ENCODE results near the gene CLECL1.
A peak's percentile ranks its signal among the peaks of the same experiment; 100 is the strongest.
"Not testable (repeated sequence)": the region's sequence is repeated elsewhere in the genome, so short reads cannot be mapped to it uniquely, and the experiment has no call there.

The CLECL1 gene

DNA sequence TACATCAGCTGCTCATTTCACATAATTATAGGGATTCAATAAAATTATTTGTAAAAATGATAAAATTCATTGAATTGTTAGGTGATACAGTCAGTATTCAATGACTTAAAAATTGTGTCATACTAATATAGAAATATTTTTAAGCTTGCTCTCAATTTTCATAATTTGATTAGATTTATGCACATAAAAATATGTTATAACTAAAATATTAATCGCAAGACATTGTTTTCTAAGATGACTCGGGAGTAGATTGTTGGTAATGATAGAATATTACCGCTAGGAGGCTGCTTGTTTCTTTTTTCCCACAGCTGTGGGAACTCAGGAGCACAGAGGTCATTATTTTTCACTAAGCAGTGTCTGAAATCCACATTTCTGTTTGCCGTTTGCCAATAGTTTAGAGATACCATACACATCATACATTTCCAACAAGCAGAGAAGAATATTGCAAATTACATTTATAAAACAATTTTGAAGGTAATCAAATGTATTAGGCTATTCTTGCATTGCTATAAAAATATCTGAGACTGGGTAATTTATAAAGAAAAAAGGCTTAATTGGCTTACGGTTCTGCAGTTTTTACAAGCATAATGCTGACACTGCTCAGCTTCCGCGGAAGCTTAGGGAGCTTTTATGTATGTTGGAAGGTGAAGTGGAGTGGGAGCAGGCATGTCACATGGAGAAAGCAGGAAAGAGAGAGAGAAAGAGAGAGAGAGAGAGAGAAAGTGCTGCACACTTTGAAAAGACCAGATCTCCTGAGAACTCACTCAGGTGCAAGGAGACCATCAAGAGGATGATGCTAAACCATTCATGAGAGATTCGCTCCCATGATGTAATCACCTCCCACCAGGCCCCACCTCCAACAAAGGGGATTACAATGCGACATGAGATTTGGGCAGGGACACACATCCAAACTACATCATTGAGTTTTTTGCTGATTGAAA lies 18.6 kb upstream of the CLECL1 start:
- peak; percentile 59 for DNase-seq

DNA sequence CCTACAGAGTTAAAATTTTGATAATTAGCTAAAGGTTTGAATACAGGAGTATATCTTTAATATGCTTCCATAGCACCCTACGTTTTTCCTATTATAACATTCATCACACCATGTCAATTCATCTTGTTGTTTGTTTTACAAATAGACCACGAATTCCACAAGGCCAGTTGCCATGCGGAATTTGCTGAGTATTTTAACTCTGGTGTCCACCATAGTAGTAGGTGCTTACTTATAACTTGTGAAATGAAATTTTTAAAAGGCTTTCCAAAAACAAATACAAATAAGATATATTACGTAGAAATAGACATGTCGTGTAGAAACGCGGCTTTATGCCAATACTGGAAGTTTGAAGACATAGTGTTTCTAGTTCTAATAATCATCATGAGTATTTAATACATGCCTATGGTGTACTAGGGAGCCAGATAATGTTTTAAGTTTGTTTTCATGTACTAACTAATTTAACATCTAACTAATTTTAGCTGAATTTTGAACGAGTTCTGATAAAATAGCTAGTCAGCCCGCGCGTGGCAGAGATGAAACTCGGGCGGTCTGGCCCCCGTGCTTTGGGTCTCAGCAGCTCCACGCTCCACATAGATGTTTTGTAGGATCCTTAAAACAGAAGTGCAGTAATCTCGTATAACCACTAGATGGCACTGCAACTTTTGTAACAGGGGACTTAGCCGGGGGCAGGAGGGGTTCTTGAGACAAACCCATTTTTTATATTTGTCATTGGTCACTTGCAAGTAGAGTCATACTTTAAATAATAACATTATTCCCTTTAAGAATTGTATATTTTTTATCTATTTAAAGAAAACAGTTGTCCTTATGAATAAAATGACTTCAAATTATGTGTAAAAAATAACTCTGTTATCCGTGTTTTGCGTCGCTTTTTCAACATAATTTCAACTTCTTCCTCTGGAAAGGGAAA lies 17.6 kb upstream of the CLECL1 start:
- DNase-seq, result peak; percentile 68

DNA sequence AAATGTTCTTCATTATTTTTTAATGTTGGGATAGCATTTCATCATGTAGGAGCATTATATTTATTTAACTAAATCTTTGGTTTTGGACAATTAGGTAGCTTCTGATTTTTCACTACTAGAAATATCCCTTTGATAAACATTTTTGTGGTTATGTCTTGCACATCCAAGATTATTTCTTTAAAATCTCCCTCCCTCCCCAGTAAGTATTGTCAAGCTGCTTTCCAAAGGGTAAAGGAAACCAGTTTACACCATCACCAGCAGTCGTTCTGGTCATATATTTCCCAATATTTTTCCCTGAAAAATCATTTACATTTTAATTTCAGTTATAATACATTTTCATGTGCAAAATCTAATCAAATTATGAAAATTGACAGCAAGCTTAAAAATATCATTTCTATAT lies 16.7 kb upstream of the CLECL1 start:
- no peak for DNase-seq

DNA sequence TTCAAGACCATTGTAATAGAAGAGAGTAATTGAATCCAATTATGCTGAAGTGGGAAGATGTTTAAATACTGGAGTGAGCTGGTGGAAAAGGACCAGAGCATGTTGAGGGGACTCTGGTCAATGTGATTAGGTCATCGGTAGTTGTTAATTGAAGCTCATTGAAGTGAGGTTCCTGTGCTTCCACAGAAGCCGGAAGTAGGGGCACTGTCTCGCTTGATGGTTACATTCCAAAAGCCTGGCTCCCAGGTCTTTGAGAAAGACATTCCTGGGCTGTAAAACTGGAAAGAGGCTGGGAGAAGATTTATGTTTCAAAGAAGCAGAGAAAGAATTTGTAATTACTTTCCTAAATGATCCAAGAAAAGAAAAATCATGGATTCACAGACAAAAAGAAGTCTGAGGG lies 12.3 kb upstream of the CLECL1 start:
- no peak for DNase-seq

DNA sequence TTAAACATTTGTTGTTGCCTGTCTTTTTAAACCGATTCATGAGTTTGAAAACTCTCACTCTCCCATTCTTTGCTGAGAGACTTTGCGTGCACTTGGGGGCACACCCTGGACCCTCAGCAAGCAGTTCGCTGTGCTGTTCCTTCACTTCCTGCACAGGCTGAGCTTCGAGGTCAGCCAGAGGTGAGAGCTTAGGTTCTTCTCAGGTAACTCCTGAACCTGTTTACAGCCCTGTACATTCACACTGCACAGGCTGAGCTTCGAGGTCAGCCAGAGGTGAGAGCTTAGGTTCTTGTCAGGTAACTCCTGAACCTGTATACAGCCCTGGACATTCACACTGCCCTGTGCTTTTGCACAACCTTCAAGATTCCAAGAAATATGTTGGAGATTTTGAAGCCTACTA lies 9.8 kb upstream of the CLECL1 start:
- DNase-seq, result no peak

DNA sequence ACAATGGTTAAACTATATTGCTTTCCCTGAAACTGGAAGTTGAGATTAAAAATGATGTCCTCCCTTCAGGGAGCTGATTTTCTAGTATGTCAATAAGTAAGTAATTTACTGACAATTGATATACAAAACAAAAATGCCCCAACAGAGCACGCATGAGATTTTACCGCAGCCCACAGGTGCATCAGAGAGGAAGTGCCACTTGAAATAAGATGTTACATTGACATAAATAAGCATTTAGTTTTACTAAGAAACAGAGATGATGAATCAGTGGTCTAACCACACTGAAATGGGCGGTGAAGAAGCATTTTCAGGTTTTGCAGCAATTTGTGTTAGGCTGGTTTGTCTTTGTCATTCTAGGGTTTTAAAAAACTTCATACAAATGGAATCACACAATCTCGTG lies 8.8 kb upstream of the CLECL1 start:
- no peak for DNase-seq

DNA sequence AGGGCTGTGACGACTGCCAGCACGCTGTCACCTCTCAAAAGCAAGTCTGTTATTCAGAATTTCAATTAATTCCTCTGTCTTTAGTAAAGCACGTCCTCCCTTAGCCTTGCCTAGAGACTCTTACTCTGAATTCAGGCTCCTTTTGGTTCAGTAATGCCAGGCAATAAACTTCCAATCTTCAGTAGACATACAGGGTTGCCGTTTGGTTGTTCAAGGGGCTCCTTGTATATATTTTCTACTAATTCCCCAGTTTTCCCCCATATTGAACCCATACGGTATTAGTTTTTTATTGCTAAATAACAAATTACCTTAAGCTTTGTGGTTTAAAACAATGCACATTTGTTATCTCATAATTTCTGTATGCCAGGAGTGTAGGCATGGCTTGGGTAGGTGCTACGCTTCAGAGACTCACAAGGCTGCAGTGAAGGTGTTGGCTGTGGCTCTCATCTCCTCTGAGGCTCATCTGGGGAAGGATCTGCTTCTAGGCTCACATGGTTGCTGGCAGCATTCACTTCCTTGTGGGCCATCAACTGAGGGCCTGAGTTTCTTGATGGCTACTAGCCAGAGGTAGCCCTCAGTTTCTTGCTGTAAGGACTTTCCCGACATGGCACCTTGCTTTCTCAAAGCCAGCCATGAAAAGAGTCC lies 7.3 kb upstream of the CLECL1 start:
- no peak for DNase-seq

DNA sequence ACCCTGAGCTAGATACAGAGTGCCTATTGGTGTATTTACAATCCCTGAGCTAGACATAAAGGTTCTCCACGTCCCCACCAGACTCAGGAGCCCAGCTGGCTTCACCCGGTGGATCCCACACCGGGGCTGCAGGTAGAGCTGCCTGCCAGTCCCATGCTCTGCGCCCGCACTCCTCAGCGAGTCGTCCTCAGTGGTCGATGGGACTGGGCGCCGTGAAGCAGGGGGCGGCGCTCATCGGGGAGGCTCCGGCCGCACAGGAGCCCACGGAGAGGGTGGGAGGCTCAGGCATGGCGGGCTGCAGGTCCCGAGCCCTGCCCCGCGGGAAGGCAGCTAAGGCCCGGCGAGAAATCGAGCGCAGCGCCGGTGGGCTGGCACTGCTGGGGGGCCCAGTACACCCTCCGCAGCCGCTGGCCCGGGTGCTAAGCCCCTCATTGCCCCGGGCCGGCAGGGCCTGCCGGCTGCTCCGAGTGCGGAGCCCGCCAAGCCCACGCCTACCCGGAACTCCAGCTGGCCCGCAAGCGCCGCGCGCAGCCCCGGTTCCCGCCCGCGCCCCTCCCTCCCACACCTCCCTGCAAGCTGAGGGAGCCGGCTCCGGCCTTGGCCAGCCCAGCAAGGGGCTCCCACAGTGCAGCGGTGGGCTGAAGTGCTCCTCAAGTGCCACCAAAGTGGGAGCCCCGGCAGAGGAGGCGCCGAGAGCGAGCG lies 6.7 kb upstream of the CLECL1 start:
- DNase-seq, result not testable (repeated sequence)

DNA sequence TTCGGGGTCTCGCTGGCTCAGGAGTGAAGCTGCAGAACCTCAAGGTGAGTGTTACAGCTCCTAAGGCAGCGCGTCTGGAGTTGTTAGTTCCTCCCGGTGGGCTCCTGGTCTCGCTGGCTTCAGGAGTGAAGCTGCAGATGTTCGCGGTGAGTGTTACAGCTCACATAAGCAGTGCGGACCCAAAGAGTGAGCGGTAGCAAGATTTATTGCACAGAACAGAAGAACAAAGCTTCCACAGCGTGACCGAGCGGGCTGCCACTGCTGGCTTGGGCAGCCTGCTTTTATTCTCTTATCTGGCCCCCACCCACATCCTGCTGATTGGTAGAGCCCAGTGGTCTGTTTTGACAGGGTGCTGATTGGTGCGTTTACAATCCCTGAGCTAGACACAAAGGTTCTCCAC lies 6.0 kb upstream of the CLECL1 start:
- DNase-seq, result not testable (repeated sequence)

DNA sequence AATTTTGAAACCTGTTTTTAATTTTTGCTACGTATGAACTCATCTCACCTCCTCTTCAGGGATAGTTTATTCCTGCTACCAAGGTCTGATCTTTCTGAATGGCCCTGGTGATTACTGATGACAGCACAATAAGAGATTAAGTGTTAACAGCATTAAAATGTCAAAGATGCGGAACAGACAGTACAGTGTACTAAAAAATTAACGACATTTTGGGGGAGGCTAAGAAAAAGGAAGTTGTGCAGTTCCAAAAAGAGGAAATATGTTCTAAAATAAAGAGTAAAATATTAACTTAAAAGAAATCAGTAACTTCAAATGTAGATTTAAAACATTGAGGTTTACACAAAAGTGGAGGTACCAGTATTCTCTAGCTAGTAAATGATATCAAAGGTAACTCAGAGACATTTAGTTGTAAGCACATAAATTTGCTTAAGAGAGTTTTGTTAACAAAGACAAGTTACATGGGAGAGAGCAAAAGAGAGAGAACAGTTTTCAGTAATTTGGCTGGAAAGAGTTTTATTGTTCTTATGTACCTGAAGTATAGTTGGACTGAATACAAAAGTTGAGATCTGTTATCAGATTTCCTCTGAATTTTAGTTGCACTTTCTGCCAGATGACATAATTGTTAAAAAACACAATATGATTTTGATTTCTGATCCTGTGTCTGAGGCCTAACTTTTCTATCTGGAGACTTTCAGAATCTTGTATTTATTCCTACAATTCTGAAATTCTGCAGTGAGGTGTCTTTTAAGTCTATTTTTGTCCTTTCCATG lies 4.2 kb upstream of the CLECL1 start:
- no peak for DNase-seq

DNA sequence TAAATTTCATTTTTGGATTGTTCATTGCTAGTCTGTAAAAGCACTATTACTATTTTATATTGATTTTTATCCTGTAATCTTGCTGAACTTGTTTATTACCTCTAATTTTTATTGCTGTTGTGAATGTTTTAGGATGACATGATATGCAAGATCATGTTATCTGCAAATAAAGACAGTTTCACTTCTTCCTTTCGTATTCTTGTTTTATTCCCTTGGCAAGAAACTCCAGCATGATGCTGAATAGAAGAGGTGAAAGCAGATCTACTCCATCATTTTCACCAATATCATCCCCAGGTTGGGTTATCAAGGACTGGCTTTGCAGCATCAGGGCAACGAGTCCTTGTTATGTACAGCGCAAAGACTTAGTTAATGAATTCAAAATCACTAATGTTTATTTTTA lies 2.7 kb upstream of the CLECL1 start:
- no peak for DNase-seq

DNA sequence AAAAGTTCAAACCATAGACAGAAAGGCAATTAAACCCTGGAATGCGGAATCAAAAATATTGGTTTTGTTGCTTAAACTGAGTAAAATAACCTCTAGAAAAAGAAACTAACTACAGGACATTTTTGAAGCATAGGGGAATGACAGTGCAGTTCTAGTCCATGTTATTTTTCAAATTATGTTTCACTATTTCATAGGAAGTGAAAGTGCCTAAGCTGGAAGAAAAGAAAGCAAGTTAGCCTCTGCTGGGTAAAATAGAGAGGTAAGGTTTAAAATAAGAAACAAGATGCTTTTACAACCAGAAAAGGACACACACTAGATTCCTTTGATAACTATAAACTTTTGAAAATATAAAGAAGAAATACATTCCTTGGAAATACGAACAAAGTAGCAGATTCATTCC lies 1.1 kb downstream of the CLECL1 start:
- DNase-seq, result no peak

DNA sequence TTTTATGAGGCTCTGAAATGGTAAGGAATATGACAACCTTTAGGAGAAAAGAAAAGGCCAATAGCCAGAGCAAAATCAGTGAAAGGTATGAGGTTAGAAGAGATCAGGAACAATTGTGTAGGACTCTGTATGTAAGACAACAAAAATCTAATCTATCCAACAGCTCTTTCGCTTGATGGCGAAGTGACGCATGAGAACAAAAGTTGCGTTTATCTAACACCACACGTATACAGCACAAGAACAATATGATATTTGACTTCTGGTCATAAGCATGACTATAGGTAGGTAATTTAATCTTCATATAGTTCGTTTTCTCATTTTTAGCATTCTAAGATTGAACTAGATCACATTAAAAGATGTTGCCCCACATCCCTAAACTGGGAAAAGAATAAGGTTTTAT lies 1.5 kb downstream of the CLECL1 start:
- no peak for DNase-seq

DNA sequence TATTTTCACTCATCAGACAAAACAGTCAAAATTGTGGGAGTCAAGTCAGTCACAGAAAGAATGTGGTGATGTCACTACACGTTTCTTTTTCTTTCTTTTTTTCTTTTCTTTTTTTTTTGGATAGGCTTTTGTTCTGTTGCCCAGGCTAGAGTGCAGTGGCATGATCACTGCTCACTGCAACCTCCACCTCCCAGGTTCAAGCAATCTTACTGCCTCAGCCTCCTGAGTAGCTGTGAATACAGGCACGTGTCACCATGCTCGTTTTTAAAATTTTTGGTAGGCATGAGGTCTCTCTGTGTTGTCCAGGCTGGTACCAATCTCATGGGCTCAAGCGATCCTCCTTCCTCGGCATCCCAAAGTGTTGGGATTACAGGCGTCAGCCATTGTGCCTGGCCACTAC lies 2.3 kb downstream of the CLECL1 start:
- no peak for DNase-seq

DNA sequence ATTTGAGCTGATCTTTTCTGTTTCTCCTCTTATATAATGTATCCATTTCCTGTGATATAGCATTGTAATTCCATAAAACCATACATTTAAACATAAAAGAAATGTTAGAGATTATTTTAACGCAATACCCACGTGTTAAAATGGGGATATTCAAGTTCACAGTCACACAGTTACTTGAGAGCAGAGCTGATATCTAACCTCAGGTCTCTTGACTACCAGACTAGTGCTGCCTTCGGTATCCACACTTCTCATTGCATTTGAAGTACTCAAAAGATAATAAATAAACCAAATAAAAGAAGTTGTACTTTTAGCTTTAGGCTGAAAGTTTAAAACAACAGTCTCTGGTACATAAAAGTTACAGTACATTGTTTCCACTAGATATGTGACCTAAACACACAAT lies 2.9 kb downstream of the CLECL1 start:
- no peak for DNase-seq

DNA sequence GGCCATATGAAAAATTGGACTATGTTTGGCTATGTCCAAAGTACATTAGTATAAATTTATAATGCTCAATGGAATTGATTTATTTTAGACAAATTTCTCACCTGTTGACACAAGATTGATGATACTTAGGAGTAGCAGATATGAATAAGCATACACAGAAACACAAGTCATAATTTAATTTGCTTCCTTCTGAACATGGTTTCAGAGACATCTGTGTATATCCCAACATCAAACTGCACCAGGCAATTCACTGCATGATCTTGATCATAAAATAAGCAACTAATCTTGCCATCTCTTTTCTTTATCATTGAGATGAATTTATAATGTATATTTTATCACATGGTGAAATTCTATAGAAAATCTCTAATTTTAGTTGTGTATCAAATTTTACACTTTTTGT lies 3.8 kb downstream of the CLECL1 start:
- no peak for DNase-seq

DNA sequence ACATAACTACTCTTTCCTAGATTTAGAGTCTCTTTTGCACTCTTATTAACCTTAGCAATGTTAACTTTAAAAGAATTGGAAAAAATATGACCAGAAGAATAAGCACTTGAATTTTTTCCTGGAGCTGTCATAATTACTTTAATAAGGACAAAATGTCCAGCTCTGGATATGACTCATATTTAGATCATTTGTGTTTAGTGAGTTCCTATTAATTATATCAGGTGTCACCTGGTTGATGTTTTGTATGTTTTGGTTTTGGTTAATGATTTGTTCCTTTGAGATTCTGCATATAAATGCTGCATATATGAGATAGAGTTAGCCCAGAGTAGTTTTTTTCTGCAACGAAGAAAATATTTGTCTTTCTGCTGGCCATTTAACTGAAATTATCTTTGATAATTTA lies 5.1 kb downstream of the CLECL1 start:
- DNase-seq, result peak; percentile 28

DNA sequence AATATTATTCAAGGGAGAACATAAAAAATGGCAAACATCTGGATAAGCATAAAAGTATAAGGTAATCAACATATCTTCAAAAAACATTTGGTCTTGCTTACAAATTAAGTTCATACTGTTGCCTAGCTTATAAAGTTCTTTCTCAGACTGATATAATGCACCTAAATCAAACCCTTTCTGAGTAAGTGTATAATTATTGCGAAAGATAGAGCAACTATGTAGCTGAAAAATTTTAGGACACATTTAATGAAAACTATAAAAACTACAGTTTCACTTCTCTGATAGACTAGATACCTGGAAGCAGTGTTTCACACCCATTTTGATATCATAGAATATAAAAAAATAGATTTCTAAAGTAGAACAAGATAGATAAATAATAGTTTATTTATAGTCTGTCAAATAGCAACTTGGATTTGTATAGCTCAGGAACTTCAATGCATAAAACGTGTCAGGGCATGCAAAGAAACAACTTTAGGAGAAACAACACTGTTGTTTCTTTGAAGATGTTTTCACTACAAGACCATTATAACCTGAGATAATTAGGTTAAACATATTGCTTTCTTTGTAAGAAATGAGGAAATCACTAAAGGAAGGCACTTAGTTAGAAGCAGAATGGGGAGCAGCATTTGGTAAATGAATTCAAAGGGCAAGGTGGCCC lies 7.6 kb downstream of the CLECL1 start:
- DNase-seq, result no peak

DNA sequence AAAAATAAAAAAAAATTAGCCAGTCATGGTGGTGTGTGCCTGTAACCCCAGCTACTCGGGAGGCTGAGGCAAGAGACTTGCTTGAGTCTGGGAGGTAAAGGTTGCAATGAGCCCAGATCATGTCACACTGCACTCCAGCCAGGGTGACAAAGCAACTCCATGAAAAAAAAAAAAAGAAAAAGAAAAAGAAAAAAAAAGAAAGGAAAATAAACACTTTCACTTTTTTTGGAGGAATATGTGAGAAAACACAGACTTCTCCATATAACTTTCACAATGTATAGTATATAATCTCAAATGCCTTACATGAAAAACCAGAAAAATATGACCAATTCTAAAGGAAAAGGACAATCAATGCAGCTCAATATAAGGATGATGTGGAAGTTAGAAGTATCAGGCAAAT lies 8.9 kb downstream of the CLECL1 start:
- no peak for DNase-seq

DNA sequence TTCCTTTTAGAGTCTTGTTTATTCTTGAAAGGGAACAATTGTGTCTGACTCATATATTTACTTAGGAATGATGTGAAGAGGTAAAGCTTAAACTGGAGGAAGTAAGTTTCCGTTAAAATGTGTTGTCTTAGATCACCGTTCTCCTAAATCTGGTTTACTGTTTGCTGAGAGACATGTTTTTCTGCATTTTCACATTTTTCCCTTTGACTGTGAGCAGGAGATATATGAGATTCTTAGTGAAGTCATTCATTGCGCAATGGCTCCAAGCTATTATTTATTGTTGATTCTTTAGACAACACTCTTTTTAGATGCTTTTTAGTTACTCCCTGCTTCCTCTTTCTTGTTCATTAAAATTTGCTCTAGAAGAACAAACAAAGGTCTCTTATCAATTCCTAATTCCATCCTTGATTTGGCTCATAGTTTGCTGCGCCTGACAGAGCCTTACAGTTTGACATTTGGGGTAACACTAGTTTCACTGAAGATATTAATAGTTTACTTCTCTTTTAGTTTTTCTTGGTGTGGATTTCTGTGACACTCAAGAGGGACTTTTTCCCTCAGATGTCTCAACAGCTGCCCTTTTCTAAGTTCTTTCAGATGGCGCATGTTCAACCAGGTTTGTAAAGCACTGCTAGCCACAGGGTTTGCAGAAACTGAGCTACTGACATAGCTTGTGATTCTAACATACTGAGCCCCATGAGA lies 11.4 kb downstream of the CLECL1 start:
- peak; percentile 79 for DNase-seq

DNA sequence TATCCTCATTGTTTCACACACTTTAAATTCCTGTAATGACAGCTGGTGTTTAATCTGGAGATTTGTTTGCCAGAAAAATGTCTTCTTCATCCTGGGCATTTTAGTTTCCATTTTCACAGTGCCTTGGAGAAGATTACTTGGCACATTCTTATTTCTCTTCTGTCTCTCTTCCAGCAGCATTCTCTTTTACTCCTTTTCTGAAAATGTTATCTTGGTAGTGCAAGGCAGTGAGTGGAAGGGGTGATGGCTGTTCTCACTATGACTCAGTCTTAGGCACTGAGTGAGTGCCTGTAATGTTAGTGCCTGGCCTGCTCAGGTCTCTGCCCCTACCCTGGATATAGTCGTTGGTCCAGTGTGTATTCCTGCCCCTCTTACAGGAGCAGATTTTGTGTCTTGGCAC lies 13.1 kb downstream of the CLECL1 start:
- no peak for DNase-seq

Data from HCEC 1CT (cell line).